IMR-90 (cell line): ENCODE measurements around the gene TTC1. TPM values are rescaled to one million over a fixed set of nuclear protein-coding genes. Genes with fewer than 3 reads are reported as not detected.

Source experiments
- ATAC-seq: fragments of 200-7000 bp; cut with Tn5 transposase; 2 replicates; pipeline ENCODE4 v1.9.1; 2020; ENCODE audit warnings: low read depth, mild to moderate bottlenecking, moderate library complexity
- BruUV-seq: library from RNA; stranded (reverse); fragments of 400-500 nt; replicated peaks from 2 replicates; lab custom pipeline; 2021; lab: Mats Ljungman, UMichigan
- CTCF ChIA-PET: fragments of 300-600 bp; formaldehyde crosslinking; extraction: SDS; loops from one replicate; lab custom pipeline; 2021; ENCODE audit warnings: antibody characterized with exemption; lab: Yijun Ruan, JAX
- POLR2A ChIA-PET: fragments of 300-600 bp; sonication (Branson Sonifier 250); formaldehyde crosslinking; loops from one replicate; lab custom pipeline; 2022; ENCODE audit warnings: antibody characterized with exemption; ENCODE audit not compliant: unreplicated experiment; lab: Charles Lee
- DNase-seq: peaks from one replicate; pipeline ENCODE4 v3.0.0; 2013
- H2AFZ ChIP-seq: replicated peaks from 2 replicates; pipeline ENCODE3; 2013; ENCODE audit warnings: low read length, mild to moderate bottlenecking; ENCODE audit not compliant: poor library complexity
- H2AK5ac ChIP-seq: 2 replicates; pipeline ENCODE4 v1.6.1; 2013; ENCODE audit warnings: low read depth, low read length, inconsistent platforms
- H2AK9ac ChIP-seq: replicated peaks from 2 replicates; pipeline ENCODE3; 2013; ENCODE audit warnings: mild to moderate bottlenecking, low read depth, low read length, moderate library complexity; ENCODE audit not compliant: poor library complexity
- H2BK120ac ChIP-seq: 2 replicates; pipeline ENCODE4 v1.6.1; 2013; ENCODE audit warnings: low read depth, low read length, inconsistent platforms
- H2BK15ac ChIP-seq: 3 replicates; pipeline ENCODE4 v1.6.1; 2013; ENCODE audit warnings: low read depth, low read length, inconsistent platforms
- H2BK20ac ChIP-seq: 2 replicates; pipeline ENCODE4 v1.6.1; 2013; ENCODE audit warnings: low read depth, mild to moderate bottlenecking, inconsistent platforms, low read length, moderate library complexity
- H2BK5ac ChIP-seq: 2 replicates; pipeline ENCODE4 v1.6.1; 2013; ENCODE audit warnings: mild to moderate bottlenecking, low read depth, low read length, inconsistent platforms; ENCODE audit not compliant: poor library complexity, severe bottlenecking
- H3K14ac ChIP-seq: replicated peaks from 2 replicates; pipeline ENCODE4 v1.6.1; 2013; ENCODE audit warnings: low read depth, low read length, inconsistent platforms
- H3K18ac ChIP-seq: 2 replicates; pipeline ENCODE4 v1.6.1; 2013; ENCODE audit warnings: low read depth, low read length, control low read depth
- H3K23ac ChIP-seq: 2 replicates; pipeline ENCODE4 v1.6.1; 2013; ENCODE audit warnings: low read depth, low read length, inconsistent platforms
- H3K27ac ChIP-seq: 2 replicates; pipeline ENCODE4 v1.5.1; 2013; ENCODE audit warnings: mild to moderate bottlenecking, control low read depth, low read length; ENCODE audit not compliant: insufficient read depth
- H3K27me3 ChIP-seq: 2 replicates; pipeline ENCODE4 v1.6.1; 2013; ENCODE audit warnings: low read length; ENCODE audit not compliant: control insufficient read depth, insufficient read depth
- H3K36me3 ChIP-seq: 2 replicates; pipeline ENCODE4 v1.6.1; 2013; ENCODE audit warnings: low read length, mixed read lengths; ENCODE audit not compliant: control insufficient read depth, insufficient read depth
- H3K4ac ChIP-seq: 2 replicates; pipeline ENCODE4 v1.6.1; 2013; ENCODE audit warnings: low read depth, low read length, inconsistent platforms
- H3K4me1 ChIP-seq: 2 replicates; pipeline ENCODE4 v1.6.1; 2013; ENCODE audit warnings: low read length, mixed read lengths; ENCODE audit not compliant: control insufficient read depth, insufficient read depth
- H3K4me2 ChIP-seq: 2 replicates; pipeline ENCODE4 v1.6.1; 2013; ENCODE audit warnings: low read depth, mild to moderate bottlenecking, control low read depth, low read length, moderate library complexity
- H3K4me3 ChIP-seq: 2 replicates; pipeline ENCODE4 v1.5.1; 2013; ENCODE audit warnings: low read depth, mild to moderate bottlenecking, control low read depth, low read length, moderate library complexity; ENCODE audit not compliant: insufficient read depth
- H3K56ac ChIP-seq: 2 replicates; pipeline ENCODE4 v1.6.1; 2013; ENCODE audit warnings: low read length, inconsistent platforms; ENCODE audit not compliant: insufficient read depth; ENCODE audit errors: extremely low read depth
- H3K79me1 ChIP-seq, 2 experiments: 2 replicates each; pipeline ENCODE4 v1.6.1; 2013; ENCODE audit warnings: low read length in 2 of 2, inconsistent platforms in 1 of 2, low read depth in 1 of 2
- H3K9ac ChIP-seq: 2 replicates; pipeline ENCODE4 v1.6.1; 2013; ENCODE audit warnings: low read depth, low read length, control low read depth
- H3K9me1 ChIP-seq: 2 replicates; pipeline ENCODE4 v1.6.1; 2013; ENCODE audit warnings: low read length, inconsistent platforms; ENCODE audit not compliant: insufficient read depth
- H3K9me3 ChIP-seq: 2 replicates; pipeline ENCODE4 v1.6.1; 2013; ENCODE audit warnings: low read length; ENCODE audit not compliant: control insufficient read depth, insufficient read depth
- H4K20me1 ChIP-seq: 2 replicates; pipeline ENCODE4 v1.6.1; 2013; ENCODE audit warnings: low read length, inconsistent platforms; ENCODE audit not compliant: insufficient read depth
- H4K5ac ChIP-seq: 2 replicates; pipeline ENCODE4 v1.6.1; 2013; ENCODE audit warnings: mild to moderate bottlenecking, low read depth, low read length, control low read depth
- H4K8ac ChIP-seq, 2 experiments: 2 replicates each; pipeline ENCODE4 v1.6.1; 2013; ENCODE audit warnings: low read depth in 2 of 2, low read length in 2 of 2, control low read depth in 1 of 2, inconsistent platforms in 1 of 2
- H4K91ac ChIP-seq: 2 replicates; pipeline ENCODE4 v1.6.1; 2013; ENCODE audit warnings: low read depth, low read length, inconsistent platforms; ENCODE audit not compliant: insufficient read depth
- BHLHE40 ChIP-seq: fragments of 150-350 bp; IDR thresholded peaks from 2 replicates; pipeline ENCODE4 v1.6.1; 2016; ENCODE audit warnings: mild to moderate bottlenecking, low read depth, low read length
- CEBPB ChIP-seq: IDR thresholded peaks from 2 replicates; pipeline ENCODE4 v1.6.1; 2012; ENCODE audit warnings: low read depth, low read length, improper control_type of control experiment
- CHD1 ChIP-seq: IDR thresholded peaks from 2 replicates; pipeline ENCODE4 v1.6.1; 2012; ENCODE audit warnings: low read depth, low read length, improper control_type of control experiment
- MAFK ChIP-seq: IDR thresholded peaks from 2 replicates; pipeline ENCODE4 v1.6.1; 2012; ENCODE audit warnings: low read depth, low read length, improper control_type of control experiment
- MXI1 ChIP-seq: IDR thresholded peaks from 2 replicates; pipeline ENCODE4 v1.6.1; 2012; ENCODE audit warnings: low read depth, mild to moderate bottlenecking, low read length, moderate library complexity, borderline replicate concordance
- POLR2A ChIP-seq: IDR thresholded peaks from 2 replicates; pipeline ENCODE4 v1.6.1; 2012; ENCODE audit warnings: mild to moderate bottlenecking, low read depth, low read length
- RFX5 ChIP-seq: IDR thresholded peaks from 2 replicates; pipeline ENCODE4 v1.8.0; 2012; ENCODE audit warnings: low read depth, mild to moderate bottlenecking, low read length, moderate library complexity
- SMC3 ChIP-seq: fragments of 150-350 bp; IDR thresholded peaks from 2 replicates; pipeline ENCODE4 v1.6.1; 2016; ENCODE audit warnings: low read depth, mild to moderate bottlenecking, antibody characterized with exemption, low read length, moderate library complexity
- USF2 ChIP-seq: fragments of 150-350 bp; IDR thresholded peaks from 2 replicates; pipeline ENCODE4 v1.6.1; 2017; ENCODE audit warnings: mild to moderate bottlenecking, antibody characterized with exemption, low read length, low read depth
- WGBS, 2 experiments: methylation state at CpG; one replicate each; pipeline versions ENCODE4 v1.1.5 to v1.1.7; 2013; ENCODE audit warnings: missing lambda C conversion rate in 2 of 2; ENCODE audit not compliant: insufficient read length in 1 of 2; ENCODE audit errors: extremely low coverage in 2 of 2; 5-methylcytosine and 5-hydroxymethylcytosine counted together
- dilution Hi-C: fragments of 300-500 bp; cut with HindIII; formaldehyde crosslinking; loops from one replicate; pipeline ENCODE4 v1.14.3; 2018; ENCODE audit warnings: low sequenced_read_pairs; ENCODE audit not compliant: unreplicated experiment
- in situ Hi-C: fragments of 300-500 bp; cut with MboI; formaldehyde crosslinking; loops from 3 replicates; pipeline ENCODE4 v1.14.3; 2019; ENCODE audit warnings: low sequenced_read_pairs, inconsistent platforms, mixed read lengths
- intact Hi-C: fragments of 100-400 bp; cut with micrococcal nuclease; formaldehyde crosslinking; loops from 2 replicates; pipeline ENCODE4 v1.10.0; 2022
- polyA plus RNA-seq, 3 experiments: library from polyadenylated mRNA; depleted of rRNA; stranded (reverse); fragments of >200 nt; gene quantifications; 2 replicates each; pipeline ENCODE4 v1.2.3, GENCODE V29; 2012; ENCODE audit warnings: low replicate concordance in 1 of 3
- total RNA-seq: library from RNA; depleted of rRNA; stranded (reverse); fragments of >200 nt; gene quantifications from 2 replicates; pipeline ENCODE4 v1.2.3, GENCODE V29; 2012
- TF ChIP-seq, protein P1 (sequence below): fragments of 150-350 bp; IDR thresholded peaks from 2 replicates; pipeline ENCODE4 v1.6.1; 2016; ENCODE audit warnings: low read depth, mild to moderate bottlenecking, low read length, moderate library complexity, borderline replicate concordance
- TF ChIP-seq, protein P2 (sequence below): conservative IDR thresholded peaks from 2 replicates; pipeline ENCODE4 v1.5.1; 2012; ENCODE audit warnings: mild to moderate bottlenecking, low read depth, low read length, improper control_type of control experiment

The TTC1 gene
- total and polyA plus RNA-seq, 2 of the 4 experiments (the other 2 are of a cell fraction): 23.1 to 41.1 TPM

GRCh38 chr5:160089531-160089930, 80.6 kb downstream of the TTC1 start:
- Histone ChIP-seq H3K9ac (no peak overlapping the region), H2BK15ac (no peak overlapping the region), H3K4me3 (no peak overlapping the region), H3K9me3 (no peaks in the 10 kb centered on the region), H3K4me2 (no peak overlapping the region), H3K4me1 (no peaks in the 10 kb centered on the region), H3K36me3 (peaks cover 12% of the 10 kb centered on the region), H2BK5ac (no peak overlapping the region), H2AFZ (no peak overlapping the region), H2AK5ac (no peak overlapping the region), H3K18ac (no peak overlapping the region), H3K27ac (no peak overlapping the region), H2BK120ac (no peak overlapping the region), H2AK9ac (no peak overlapping the region), H3K23ac (no peak overlapping the region), H3K14ac (no peak overlapping the region), H3K27me3 (no peaks in the 10 kb centered on the region), H4K20me1 (no peaks in the 10 kb centered on the region), H4K5ac (no peak overlapping the region), H3K4ac (no peak overlapping the region), H3K79me1 (peaks cover 10 to 24% of the 10 kb centered on the region in 2 experiments; a peak in 3 of 4 replicates), H3K9me1 (peaks cover under 1% of the 10 kb centered on the region), H3K56ac (no peak overlapping the region), H4K91ac (no peak overlapping the region), H4K8ac (no peak overlapping the region), H2BK20ac (no peak overlapping the region)
- intact Hi-C loops: loop anchor here (10.0 kb wide), 1 partner anchor 305 kb away; no protein-coding TSS in a partner anchor
- DNase-seq (no peak), ATAC-seq (no peak; the same call in 1 of the 2 replicates)
- dilution Hi-C loops: no loop called here
- no TSS peak for BruUV-seq
- 83% methylated on average over 1 of the region's 2 CpGs; no CpG with 5 or more reads in 1 of the 2 experiments for WGBS, 2 experiments
- TF ChIP-seq, protein P1, sequence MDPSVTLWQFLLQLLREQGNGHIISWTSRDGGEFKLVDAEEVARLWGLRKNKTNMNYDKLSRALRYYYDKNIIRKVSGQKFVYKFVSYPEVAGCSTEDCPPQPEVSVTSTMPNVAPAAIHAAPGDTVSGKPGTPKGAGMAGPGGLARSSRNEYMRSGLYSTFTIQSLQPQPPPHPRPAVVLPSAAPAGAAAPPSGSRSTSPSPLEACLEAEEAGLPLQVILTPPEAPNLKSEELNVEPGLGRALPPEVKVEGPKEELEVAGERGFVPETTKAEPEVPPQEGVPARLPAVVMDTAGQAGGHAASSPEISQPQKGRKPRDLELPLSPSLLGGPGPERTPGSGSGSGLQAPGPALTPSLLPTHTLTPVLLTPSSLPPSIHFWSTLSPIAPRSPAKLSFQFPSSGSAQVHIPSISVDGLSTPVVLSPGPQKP: no peak
- TF ChIP-seq USF2 (no peak), MAFK (no peak), POLR2A (no peak), CEBPB (no peak), SMC3 (no peak), CHD1 (no peak), RFX5 (no peak), MXI1 (no peak), BHLHE40 (no peak)
- TF ChIP-seq, protein P2, sequence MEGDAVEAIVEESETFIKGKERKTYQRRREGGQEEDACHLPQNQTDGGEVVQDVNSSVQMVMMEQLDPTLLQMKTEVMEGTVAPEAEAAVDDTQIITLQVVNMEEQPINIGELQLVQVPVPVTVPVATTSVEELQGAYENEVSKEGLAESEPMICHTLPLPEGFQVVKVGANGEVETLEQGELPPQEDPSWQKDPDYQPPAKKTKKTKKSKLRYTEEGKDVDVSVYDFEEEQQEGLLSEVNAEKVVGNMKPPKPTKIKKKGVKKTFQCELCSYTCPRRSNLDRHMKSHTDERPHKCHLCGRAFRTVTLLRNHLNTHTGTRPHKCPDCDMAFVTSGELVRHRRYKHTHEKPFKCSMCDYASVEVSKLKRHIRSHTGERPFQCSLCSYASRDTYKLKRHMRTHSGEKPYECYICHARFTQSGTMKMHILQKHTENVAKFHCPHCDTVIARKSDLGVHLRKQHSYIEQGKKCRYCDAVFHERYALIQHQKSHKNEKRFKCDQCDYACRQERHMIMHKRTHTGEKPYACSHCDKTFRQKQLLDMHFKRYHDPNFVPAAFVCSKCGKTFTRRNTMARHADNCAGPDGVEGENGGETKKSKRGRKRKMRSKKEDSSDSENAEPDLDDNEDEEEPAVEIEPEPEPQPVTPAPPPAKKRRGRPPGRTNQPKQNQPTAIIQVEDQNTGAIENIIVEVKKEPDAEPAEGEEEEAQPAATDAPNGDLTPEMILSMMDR: no peak
- in situ Hi-C loops: no loop called here
- CTCF ChIA-PET: no interaction called here
- POLR2A ChIA-PET: no interaction called here
